GM12878 (cell line): ENCODE results near the gene CAV1. TPM values are rescaled to one million over a fixed set of nuclear protein-coding genes. Genes with fewer than 3 reads are reported as not detected.

ENCODE experiments used
- ATAC-seq: fragments of 200-7000 bp; cut with Tn5 transposase; 3 replicates; pipeline ENCODE4 v1.9.1; 2020; ENCODE audit warnings: mild to moderate bottlenecking, moderate library complexity
- BruUV-seq: library from RNA; stranded (reverse); fragments of 400-500 nt; replicated peaks from 2 replicates; lab custom pipeline; 2021; lab: Mats Ljungman, UMichigan
- CTCF ChIA-PET: fragments of 300-600 bp; sonication (Branson Sonifier 250); formaldehyde crosslinking; extraction: SDS; loops from one replicate; lab custom pipeline; 2021; ENCODE audit warnings: inconsistent platforms; lab: Yijun Ruan, JAX
- POLR2A ChIA-PET: fragments of 350-600 bp; formaldehyde crosslinking; extraction: SDS; loops from one replicate; lab custom pipeline; 2021; ENCODE audit warnings: inconsistent platforms; lab: Charles Lee
- RAD21 ChIA-PET: fragments of 300-600 bp; sonication (Branson Sonifier 250); formaldehyde crosslinking; loops from one replicate; lab custom pipeline; 2023; ENCODE audit warnings: antibody characterized with exemption; ENCODE audit not compliant: unreplicated experiment; lab: Charles Lee
- SMC1A ChIA-PET: fragments of 300-600 bp; sonication (Branson Sonifier 250); formaldehyde crosslinking; loops from one replicate; lab custom pipeline; 2023; ENCODE audit not compliant: unreplicated experiment, uncharacterized antibody; lab: Charles Lee
- DNase-seq: peaks from one replicate; pipeline ENCODE4 v3.0.0-alpha.2; 2011; ENCODE audit warnings: low read depth, low spot score
- FAIRE-seq: peaks from 3 replicates; lab custom pipeline; 2011; peaks lifted over from hg19 to GRCh38; lab: Jason Lieb, UNC
- H2AFZ ChIP-seq: 2 replicates; pipeline ENCODE4 v1.6.0; 2011; ENCODE audit warnings: low read depth, low read length, control low read depth; ENCODE audit not compliant: control insufficient read depth
- H3K27ac ChIP-seq: 2 replicates; pipeline ENCODE4 v1.5.1; 2011; ENCODE audit warnings: control low read depth; ENCODE audit not compliant: control insufficient read depth, insufficient read depth
- H3K27me3 ChIP-seq, 2 experiments: replicated peaks in 1 of 2; 2 replicates each; pipeline versions ENCODE4 v1.6.0 to v1.6.1; 2011; ENCODE audit warnings: low read length in 1 of 2; ENCODE audit not compliant: control insufficient read depth in 2 of 2, insufficient read depth in 2 of 2
- H3K36me3 ChIP-seq, 2 experiments: 2 replicates each; pipeline ENCODE4 v1.5.1; 2011; ENCODE audit warnings: low read length in 1 of 2; ENCODE audit not compliant: control insufficient read depth in 2 of 2, insufficient read depth in 2 of 2
- H3K4me1 ChIP-seq: 2 replicates; pipeline ENCODE4 v1.6.1; 2011; ENCODE audit warnings: mild to moderate bottlenecking, low read length, moderate library complexity, mixed read lengths; ENCODE audit not compliant: control insufficient read depth, insufficient read depth
- H3K4me2 ChIP-seq: 2 replicates; pipeline ENCODE4 v1.6.0; 2011; ENCODE audit warnings: control low read depth; ENCODE audit not compliant: control insufficient read depth, insufficient read depth
- H3K4me3 ChIP-seq: fragments of 200-600 bp; sonication (generic); 2 replicates; pipeline ENCODE4 v1.5.1; 2016
- H3K79me2 ChIP-seq: 2 replicates; pipeline ENCODE4 v1.6.0; 2011; ENCODE audit warnings: low read length; ENCODE audit not compliant: control insufficient read depth, insufficient read depth
- H3K9ac ChIP-seq: 2 replicates; pipeline ENCODE4 v1.8.0; 2011; ENCODE audit warnings: low read length, control low read depth, mixed read lengths; ENCODE audit not compliant: control insufficient read depth, insufficient read depth
- H3K9me3 ChIP-seq: replicated peaks from 3 replicates; pipeline ENCODE4 v1.5.1; 2011; ENCODE audit warnings: mild to moderate bottlenecking, low read length; ENCODE audit not compliant: control insufficient read depth, insufficient read depth
- H4K20me1 ChIP-seq: 2 replicates; pipeline ENCODE4 v1.6.0; 2011; ENCODE audit not compliant: control insufficient read depth, insufficient read depth
- ASH2L ChIP-seq: fragments of 300-600, 200-600 bp; sonication (generic); IDR thresholded peaks from 2 replicates; pipeline ENCODE4 v1.6.1; 2017; ENCODE audit warnings: low read depth, mild to moderate bottlenecking, borderline replicate concordance
- BACH1 ChIP-seq: fragments of 450-650 bp; IDR thresholded peaks from 2 replicates; pipeline ENCODE4 v1.6.1; 2017; ENCODE audit warnings: mild to moderate bottlenecking, borderline replicate concordance
- CHD4 ChIP-seq: fragments of 200-600 bp; sonication (generic); IDR thresholded peaks from 2 replicates; pipeline ENCODE4 v1.6.1; 2016; ENCODE audit warnings: mild to moderate bottlenecking
- MTA3 ChIP-seq: IDR thresholded peaks from 2 replicates; pipeline ENCODE4 v1.6.1; 2012; ENCODE audit warnings: low read length, inconsistent platforms, borderline replicate concordance
- NR2C2 ChIP-seq: IDR thresholded peaks from 2 replicates; pipeline ENCODE4 v1.6.1; 2011; ENCODE audit warnings: borderline replicate concordance, low read depth; ENCODE audit not compliant: control insufficient read depth, insufficient read length
- POLR2A ChIP-seq: IDR thresholded peaks from 2 replicates; pipeline ENCODE4 v1.6.1; 2011; ENCODE audit warnings: low read depth, mild to moderate bottlenecking, low read length
- POLR2AphosphoS5 ChIP-seq: IDR thresholded peaks from 2 replicates; pipeline ENCODE4 v1.6.1; 2011; ENCODE audit warnings: mild to moderate bottlenecking, low read length, inconsistent platforms
- TBL1XR1 ChIP-seq: IDR thresholded peaks from 2 replicates; pipeline ENCODE4 v1.6.1; 2012; ENCODE audit warnings: low read depth, low read length, improper control_type of control experiment
- YBX1 ChIP-seq: fragments of 450-650 bp; IDR thresholded peaks from 2 replicates; pipeline ENCODE4 v1.6.1; 2016; ENCODE audit warnings: antibody characterized with exemption
- ZBED1 ChIP-seq: IDR thresholded peaks from 2 replicates; pipeline ENCODE4 v1.6.1; 2016; ENCODE audit warnings: borderline replicate concordance
- ZNF384 ChIP-seq: IDR thresholded peaks from 2 replicates; pipeline ENCODE4 v1.6.1; 2012; ENCODE audit warnings: low read depth, mild to moderate bottlenecking, low read length, improper control_type of control experiment, borderline replicate concordance
- WGBS: methylation state at CpG from one replicate; pipeline ENCODE4 v1.1.6; 2016; ENCODE audit warnings: low lambda C conversion rate; ENCODE audit not compliant: insufficient replicate concordance, insufficient coverage; ENCODE audit errors: missing lambda C conversion rate; 5-methylcytosine and 5-hydroxymethylcytosine counted together
- in situ Hi-C: fragments of 300-500 bp; cut with MboI; formaldehyde crosslinking; loops from 9 replicates; pipeline ENCODE4 v1.14.3; 2018; ENCODE audit warnings: mixed read lengths
- intact Hi-C: fragments of 100-400 bp; cut with micrococcal nuclease; formaldehyde crosslinking; loops from one replicate; pipeline ENCODE4 v1.14.2; 2022; ENCODE audit not compliant: unreplicated experiment
- polyA plus RNA-seq, 11 experiments: library from polyadenylated mRNA; depleted of rRNA in 4 of 11; unstranded in 6 of 11; stranded (reverse) in 5 of 11; fragments of >200 nt; fragmentation: Nextera tagmentation in 4 of 11; fragmentation: Illumina TruSeq in 1 of 11; extraction: Ambion mirVana in 4 of 11; extraction: Trizol in 1 of 11; gene quantifications; 1 replicate in 1 of 11; 2 replicates in 10 of 11; pipeline versions ENCODE4 v1.2.1 to v1.2.3, GENCODE V29; 2011 to 2016; ENCODE audit warnings: inconsistent platforms in 2 of 11, missing spikeins in 2 of 11, low read depth in 1 of 11
- total RNA-seq, 4 experiments: library from RNA; depleted of rRNA in 3 of 4; stranded (reverse); fragments of >200 nt in 3 of 4; fragmentation: Illumina TruSeq in 1 of 4; extraction: Trizol in 1 of 4; gene quantifications; 2 replicates each; pipeline versions ENCODE4 v1.2.1 to v1.2.3, GENCODE V29; 2013 to 2021

The CAV1 gene
- total and polyA plus RNA-seq, 10 of the 15 experiments (the other 5 are each of a cell fraction or from before 2014, with no cell fraction given) = 0.45 to 26.5 (median 2.0) TPM

- H3K4me3 ChIP-seq = no peak overlapping the region
- ChIA-PET SMC1A (no interaction called here), RAD21 (no interaction called here), POLR2A (interaction anchor here (0.6 kb wide), 1 partner anchor 411 kb away, joined by 3 read pairs; no protein-coding TSS in a partner anchor), CTCF (interaction anchor here (1.1 to 3.4 kb wide), 2 partner anchors 20 to 30 kb away, joined by 4 to 13 read pairs; partner anchors contain the start of gene CAV1)
- no peak for DNase-seq
- H3K9me3 ChIP-seq = no peaks in the 10 kb centered on the region
- TF ChIP-seq YBX1 (no peak), POLR2A (no peak), POLR2AphosphoS5 (no peak), ZNF384 (no peak), TBL1XR1 (no peak), NR2C2 (no peak), BACH1 (no peak), MTA3 (no peak), ZBED1 (no peak), ASH2L (no peak), CHD4 (no peak)
- intact Hi-C loops (no loop called here), in situ Hi-C loops (no loop called here)
- BruUV-seq = no TSS peak
- H3K9ac ChIP-seq = no peak overlapping the region
- no peaks in the 10 kb centered on the region for H3K36me3 ChIP-seq
- H2AFZ ChIP-seq = no peak overlapping the region
- no peak for FAIRE-seq
- no peaks in the 10 kb centered on the region for H3K27me3 ChIP-seq
- ATAC-seq = no peak
- no peaks in the 10 kb centered on the region for H3K79me2 ChIP-seq
- WGBS = 86% methylated on average over 11 of the region's 11 CpGs
- no peaks in the 10 kb centered on the region for H4K20me1 ChIP-seq
- no peak overlapping the region for H3K27ac ChIP-seq
- no peak overlapping the region for H3K4me2 ChIP-seq
- peaks cover 15% of the 10 kb centered on the region for H3K4me1 ChIP-seq
Measured at GRCh38 chr7:116546054-116546453, 21.2 kb downstream of the CAV1 start.
